Measurements from ENCODE around the gene MPRIP. TPM values are rescaled to one million over a fixed set of nuclear protein-coding genes. Genes with fewer than 3 reads are reported as not detected.

The MPRIP gene
- polyA plus RNA-seq, 1 of the 3 experiments (the other 2 are of a cell fraction), result 64.4 TPM

DNA sequence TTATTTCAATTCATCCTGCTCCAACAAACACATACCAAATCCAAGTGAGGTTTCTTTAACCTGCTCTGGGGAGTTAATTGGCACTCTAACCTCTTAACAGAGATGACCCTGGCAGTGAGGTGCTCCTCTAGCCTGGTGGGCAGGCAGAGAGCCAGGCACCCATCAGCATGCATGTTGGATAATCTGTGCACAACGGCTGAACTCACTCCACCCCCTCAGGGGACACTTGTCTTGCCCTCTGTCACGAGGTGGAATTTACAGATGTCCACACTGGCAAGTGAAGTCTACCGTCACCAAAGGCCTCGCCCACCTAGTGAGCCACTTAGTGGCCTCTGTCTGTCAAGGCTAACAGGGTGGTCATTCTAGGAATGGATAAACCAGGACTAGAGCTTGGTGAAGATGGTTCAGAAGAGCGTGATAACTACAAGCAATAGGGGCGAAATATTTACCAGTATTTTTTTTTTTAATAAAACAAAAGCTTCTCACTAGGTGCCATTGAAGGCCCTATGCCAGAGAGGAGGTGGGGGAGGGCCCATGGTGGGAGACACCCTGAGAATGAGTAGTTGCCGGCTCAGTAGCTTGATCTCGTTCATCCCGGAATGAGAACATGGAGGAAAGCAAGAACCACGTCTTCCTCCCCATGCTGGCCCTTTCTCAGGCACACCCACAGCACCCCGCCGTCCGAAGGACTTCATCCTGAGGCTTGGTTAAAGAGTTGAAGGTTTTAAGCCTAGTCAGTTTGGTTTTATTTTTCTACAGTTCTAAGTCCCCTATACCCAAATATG is 138.7 kb downstream of the MPRIP start:
- Histone ChIP-seq H3K9me2 (no peaks in the 10 kb centered on the region), H3K79me2 (ENCODE audit: insufficient read depth) (no peaks in the 10 kb centered on the region), H3K4me1 (ENCODE audit: control insufficient read depth in 1 of 2, insufficient read depth in 2 of 2, low read depth in 1 of 2, low read length in 1 of 2) (peaks cover 0 to 19% of the 10 kb centered on the region in 2 experiments; a peak in 2 of 4 replicates), H3F3A (replicated peaks; ENCODE audit: insufficient read depth) (peaks cover 4% of the 10 kb centered on the region), H3K27me3 (ENCODE audit: insufficient read depth) (no peaks in the 10 kb centered on the region), H3K4me2 (no peak overlapping the region), H3K9me3 (no peaks in the 10 kb centered on the region), H3K27ac (ENCODE audit: low read depth in 2 of 2, low read length in 1 of 2) (no peak overlapping the region; a peak in 1 of 4 replicates), H3K36me3 (replicated peaks in 1 of 2; ENCODE audit: control insufficient read depth in 1 of 2, insufficient read depth in 2 of 2, low read length in 1 of 2) (peaks cover 29 to 68% of the 10 kb centered on the region in 2 experiments), H3K4me3 (ENCODE audit: low read depth in 2 of 2, low read length in 1 of 2) (no peak overlapping the region), H4K20me1 (ENCODE audit: insufficient read depth) (no peaks in the 10 kb centered on the region), H3K9ac (no peak overlapping the region), H2AFZ (ENCODE audit: low read depth) (no peak overlapping the region)
- CTCF ChIA-PET, result interaction anchor here (0.6 kb wide), 1 partner anchor 183 kb away, joined by 3 read pairs; no protein-coding TSS in a partner anchor
- TF ChIP-seq MEF2A (IDR thresholded peaks at IDR 0.05; ENCODE audit: borderline replicate concordance, low read depth) (no peak), EZH2phosphoT487 (IDR thresholded peaks at IDR 0.05; ENCODE audit: borderline replicate concordance, low read depth) (no peak), YY1 (IDR thresholded peaks at IDR 0.05; ENCODE audit: low read depth) (no peak)
- TF ChIP-seq, protein P1, sequence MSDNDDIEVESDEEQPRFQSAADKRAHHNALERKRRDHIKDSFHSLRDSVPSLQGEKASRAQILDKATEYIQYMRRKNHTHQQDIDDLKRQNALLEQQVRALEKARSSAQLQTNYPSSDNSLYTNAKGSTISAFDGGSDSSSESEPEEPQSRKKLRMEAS (IDR thresholded peaks at IDR 0.05; ENCODE audit: low read depth), result no peak
- DNase-seq, result no peak
- POLR2A ChIA-PET, result no interaction called here
- 86% methylated on average over 13 of the region's 13 CpGs for WGBS (ENCODE audit: low lambda C conversion rate)

DNA sequence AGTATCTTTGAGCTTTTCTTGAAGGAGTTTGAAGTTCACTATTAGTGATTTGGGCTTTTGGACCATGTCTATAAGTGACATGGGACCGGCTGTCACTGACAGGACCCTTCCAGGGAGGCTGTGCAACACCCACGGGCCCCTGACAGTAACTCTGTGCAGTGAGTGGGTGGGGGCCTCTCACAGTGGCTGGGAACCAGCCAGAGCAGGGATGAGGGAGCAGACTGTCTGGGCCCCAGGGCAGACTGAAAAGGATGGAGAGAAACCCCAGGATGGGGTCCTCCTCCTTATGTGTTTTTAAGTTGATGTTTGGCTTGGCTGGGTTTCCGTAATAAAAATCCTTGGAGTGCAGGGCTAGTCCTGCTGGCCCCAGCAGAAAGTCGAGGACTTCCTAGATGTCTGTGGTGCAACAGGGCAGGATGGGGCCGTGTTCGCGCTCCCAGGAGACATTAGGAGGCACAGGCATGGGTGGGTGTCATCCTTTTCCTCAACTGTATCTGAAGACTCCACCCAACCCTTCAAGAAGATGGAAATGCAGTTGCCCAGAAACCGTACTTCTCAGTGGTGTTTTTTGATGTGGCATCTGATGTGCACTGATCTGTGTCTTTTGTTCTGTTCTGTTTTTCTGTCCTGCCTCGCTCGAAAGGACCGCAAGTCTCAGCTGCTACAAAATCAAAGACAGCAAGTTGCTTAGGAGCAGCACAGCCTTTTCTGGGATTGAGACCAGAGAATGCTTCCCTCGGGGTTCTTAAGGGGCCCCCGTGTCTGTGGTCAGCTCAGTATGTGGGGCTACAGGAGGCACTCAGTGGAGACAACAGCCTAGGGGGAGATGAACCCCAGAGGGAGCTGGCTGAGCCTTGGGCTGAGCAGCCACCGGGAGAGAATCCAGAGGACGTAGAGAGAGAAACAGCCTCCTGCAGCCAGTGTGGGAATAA is 139.7 kb downstream of the MPRIP start:
- no peak overlapping the region; a peak in 1 of 4 replicates for H3K27ac ChIP-seq (ENCODE audit: low read depth in 2 of 2, low read length in 1 of 2)
- peaks cover 29 to 58% of the 10 kb centered on the region in 2 experiments for H3K36me3 ChIP-seq (replicated peaks in 1 of 2; ENCODE audit: control insufficient read depth in 1 of 2, insufficient read depth in 2 of 2, low read length in 1 of 2)

More for the DNA sequence above, 139.7 kb downstream of the MPRIP start:
- no peaks in the 10 kb centered on the region for H3K79me2 ChIP-seq (ENCODE audit: insufficient read depth)
- peaks cover 0 to 29% of the 10 kb centered on the region in 2 experiments; a peak in 2 of 4 replicates for H3K4me1 ChIP-seq (ENCODE audit: control insufficient read depth in 1 of 2, insufficient read depth in 2 of 2, low read depth in 1 of 2, low read length in 1 of 2)
- no peak overlapping the region for H2AFZ ChIP-seq (ENCODE audit: low read depth)
- ChIA-PET CTCF (interaction anchor here (0.7 kb wide), 1 partner anchor 8 kb away, joined by 3 read pairs; no protein-coding TSS in a partner anchor), POLR2A (no interaction called here)
- no peaks in the 10 kb centered on the region for H3K9me3 ChIP-seq
- no peaks in the 10 kb centered on the region for H3K9me2 ChIP-seq
- H3K4me2 ChIP-seq, result no peak overlapping the region
- WGBS (ENCODE audit: low lambda C conversion rate), result 93% methylated on average over 13 of the region's 15 CpGs
- no peaks in the 10 kb centered on the region for H3K27me3 ChIP-seq (ENCODE audit: insufficient read depth)
- H3F3A ChIP-seq (replicated peaks; ENCODE audit: insufficient read depth), result peaks cover 4% of the 10 kb centered on the region
- H3K4me3 ChIP-seq (ENCODE audit: low read depth in 2 of 2, low read length in 1 of 2), result no peak overlapping the region
- TF ChIP-seq YY1 (IDR thresholded peaks at IDR 0.05; ENCODE audit: low read depth), result no peak
- no peak for TF ChIP-seq EP300 (IDR thresholded peaks at IDR 0.05; ENCODE audit: borderline replicate concordance in 1 of 2, low read depth in 1 of 2, low read length in 1 of 2)
- TF ChIP-seq, protein P2, sequence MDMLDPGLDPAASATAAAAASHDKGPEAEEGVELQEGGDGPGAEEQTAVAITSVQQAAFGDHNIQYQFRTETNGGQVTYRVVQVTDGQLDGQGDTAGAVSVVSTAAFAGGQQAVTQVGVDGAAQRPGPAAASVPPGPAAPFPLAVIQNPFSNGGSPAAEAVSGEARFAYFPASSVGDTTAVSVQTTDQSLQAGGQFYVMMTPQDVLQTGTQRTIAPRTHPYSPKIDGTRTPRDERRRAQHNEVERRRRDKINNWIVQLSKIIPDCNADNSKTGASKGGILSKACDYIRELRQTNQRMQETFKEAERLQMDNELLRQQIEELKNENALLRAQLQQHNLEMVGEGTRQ (IDR thresholded peaks at IDR 0.05; ENCODE audit: borderline replicate concordance, low read depth, low read length), result no peak
- no peak for TF ChIP-seq MXI1 (IDR thresholded peaks at IDR 0.05; ENCODE audit: low read depth, low read length)
- no peak for DNase-seq
- no peaks in the 10 kb centered on the region for H4K20me1 ChIP-seq (ENCODE audit: insufficient read depth)
- no peak overlapping the region for H3K9ac ChIP-seq
